HG03520 (cell line): ENCODE data around the gene PRUNE2.
"Not testable (repeated sequence)": the region's sequence is repeated elsewhere in the genome, so short reads cannot be mapped to it uniquely, and the experiment has no call there.

Source experiments
- ATAC-seq: cut with Tn5 transposase; IDR thresholded peaks from one replicate; pipeline ENCODE4 v1.9.1; 2021; ENCODE audit warnings: mild to moderate bottlenecking, moderate library complexity; ENCODE audit not compliant: unreplicated experiment

Gene PRUNE2

GRCh38 chr9:76667521-76667957 is 238.4 kb downstream of the PRUNE2 start:
- no peak for ATAC-seq

DNA sequence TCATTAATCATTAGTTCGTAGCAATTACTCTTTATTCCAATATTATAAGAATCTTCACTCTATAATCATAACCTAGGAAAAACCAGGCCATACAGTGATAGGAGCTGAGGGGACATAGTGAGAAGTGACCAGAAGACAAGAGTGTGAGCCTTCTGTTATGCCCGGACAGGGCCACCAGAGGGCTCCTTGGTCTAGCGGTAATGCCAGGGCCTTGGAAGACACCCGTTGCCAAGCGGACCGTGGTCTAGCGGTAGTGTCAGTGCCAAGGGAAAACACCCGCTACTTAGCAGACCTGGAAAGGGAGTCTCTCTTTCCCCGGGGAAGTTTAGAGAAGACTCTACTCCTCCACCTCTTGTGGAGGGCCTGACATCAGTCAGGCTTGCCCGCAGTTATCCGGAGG is 239.9 kb downstream of the PRUNE2 start:
- not testable (repeated sequence) for ATAC-seq

DNA sequence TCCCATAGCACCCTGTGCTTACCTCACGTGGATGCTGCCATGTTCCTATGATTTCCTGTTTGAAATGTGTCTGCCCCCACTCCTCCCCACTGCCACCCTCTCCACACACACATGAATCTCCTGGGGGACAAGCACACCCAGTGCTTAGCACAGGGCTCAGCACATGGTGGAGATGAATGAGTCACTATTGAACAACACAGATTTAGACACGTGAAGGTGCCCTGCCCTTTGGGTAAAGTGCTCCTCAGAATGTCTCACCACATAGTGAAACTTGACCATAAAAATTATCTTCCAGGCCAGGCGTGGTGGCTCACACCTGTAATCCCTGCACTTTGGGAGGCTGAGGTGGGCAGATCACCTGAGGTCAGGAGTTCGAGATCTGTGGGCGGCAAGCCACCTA is 240.5 kb downstream of the PRUNE2 start:
- ATAC-seq, result no peak

GRCh38 chr9:76664120-76664519 is 241.8 kb downstream of the PRUNE2 start:
- no peak for ATAC-seq

DNA sequence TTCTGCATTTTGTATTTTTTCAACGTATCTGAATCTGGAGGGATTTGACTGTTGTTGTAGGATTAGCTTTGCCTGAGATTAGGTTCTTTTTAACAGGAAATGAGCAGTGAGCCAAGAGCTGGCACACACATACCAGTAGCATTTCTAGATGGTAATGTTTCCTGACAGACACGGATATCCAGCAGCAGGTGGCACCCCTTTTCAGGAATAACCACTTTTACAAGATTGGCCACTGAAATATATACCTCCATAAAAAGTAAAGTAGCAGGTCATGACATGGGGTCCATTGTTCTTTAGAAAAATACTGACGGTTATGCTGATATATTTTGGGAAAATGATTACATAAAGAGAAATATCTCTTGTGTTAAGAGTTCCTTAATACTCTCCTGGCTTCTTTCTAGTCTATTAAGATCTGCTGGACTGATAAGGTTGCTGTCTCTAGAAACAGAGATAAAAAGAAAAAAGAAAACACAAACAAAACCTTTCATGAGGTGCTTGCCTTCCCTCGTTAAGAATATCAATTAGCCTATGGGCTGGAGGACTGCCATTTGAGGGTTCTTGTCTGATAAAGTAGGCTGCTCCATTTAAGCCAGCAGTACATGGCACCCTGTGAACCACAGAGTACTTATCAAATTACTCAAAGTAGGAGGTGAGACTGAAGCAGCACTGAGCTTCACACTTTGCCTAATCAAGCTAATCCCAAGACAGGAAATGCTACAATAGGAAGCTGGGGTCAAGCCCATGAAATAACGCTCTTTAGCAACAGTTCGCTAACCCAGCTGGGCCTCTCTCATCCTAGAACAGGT is 243.2 kb downstream of the PRUNE2 start:
- ATAC-seq, result no peak

- ATAC-seq, result peak; percentile 94
These were observed 247.2 kb downstream of the PRUNE2 start for GRCh38 chr9:76658510-76659231.

GRCh38 chr9:76657265-76657664 is 248.6 kb downstream of the PRUNE2 start:
- ATAC-seq, result no peak

DNA sequence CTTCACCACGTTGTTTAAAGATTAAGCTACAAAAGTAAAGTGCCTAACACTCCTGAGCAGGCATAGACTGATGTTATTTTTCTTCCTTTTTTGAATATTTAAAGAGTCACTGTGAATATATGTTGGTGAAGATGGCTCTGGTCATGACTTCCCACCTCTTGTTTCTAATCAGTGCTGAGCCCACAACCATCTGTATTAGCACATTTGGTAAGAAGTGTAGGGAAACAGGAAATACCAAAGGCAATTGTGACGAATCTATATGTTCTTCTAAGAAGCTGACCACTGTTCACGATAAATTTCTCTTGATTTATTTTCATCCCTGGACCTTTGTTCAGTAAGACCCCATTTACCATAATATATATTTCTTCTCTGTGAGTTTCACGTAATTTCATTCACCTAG is 249.9 kb downstream of the PRUNE2 start:
- ATAC-seq, result no peak

DNA sequence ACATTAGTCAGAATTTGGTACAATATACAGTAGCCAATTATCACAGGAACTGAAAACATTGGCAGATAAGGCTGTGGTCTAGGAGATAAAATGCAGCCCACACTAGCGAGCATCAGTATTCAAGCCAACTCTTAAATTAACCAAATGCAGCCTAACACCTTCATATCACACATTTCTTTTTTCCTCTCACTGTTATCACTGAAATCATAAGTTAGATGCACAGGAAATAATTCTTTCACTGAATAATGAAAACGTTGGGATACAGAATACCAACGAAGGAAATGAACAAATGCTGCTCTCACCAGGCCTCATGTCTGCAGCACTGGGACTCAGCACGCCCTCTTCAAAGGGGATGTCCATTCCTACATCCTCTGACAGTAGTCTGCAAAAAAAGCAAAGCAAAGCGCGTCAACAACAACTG is 250.8 kb downstream of the PRUNE2 start:
- no peak for ATAC-seq

GRCh38 chr9:76654575-76654974 is 251.3 kb downstream of the PRUNE2 start:
- ATAC-seq, result no peak

DNA sequence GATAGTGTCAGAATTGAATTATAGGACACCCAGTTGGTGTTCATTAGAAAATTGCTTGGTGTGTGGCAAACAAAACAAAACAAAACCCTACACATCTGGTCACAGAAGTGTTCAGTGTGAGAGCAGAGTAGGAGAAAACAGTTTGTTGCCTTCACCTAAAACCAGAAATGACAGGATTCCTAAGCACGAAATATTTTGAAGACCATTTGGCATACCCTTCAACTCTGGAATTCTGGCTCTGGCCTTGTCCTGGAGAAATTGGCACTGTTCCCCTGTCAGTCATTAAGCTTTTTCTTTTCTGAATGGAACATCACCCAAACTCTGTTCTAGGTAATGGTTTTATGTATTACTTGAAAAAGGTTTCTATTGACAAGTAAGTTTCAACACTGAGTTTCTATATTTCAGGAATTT is 251.9 kb downstream of the PRUNE2 start:
- ATAC-seq, result no peak

DNA sequence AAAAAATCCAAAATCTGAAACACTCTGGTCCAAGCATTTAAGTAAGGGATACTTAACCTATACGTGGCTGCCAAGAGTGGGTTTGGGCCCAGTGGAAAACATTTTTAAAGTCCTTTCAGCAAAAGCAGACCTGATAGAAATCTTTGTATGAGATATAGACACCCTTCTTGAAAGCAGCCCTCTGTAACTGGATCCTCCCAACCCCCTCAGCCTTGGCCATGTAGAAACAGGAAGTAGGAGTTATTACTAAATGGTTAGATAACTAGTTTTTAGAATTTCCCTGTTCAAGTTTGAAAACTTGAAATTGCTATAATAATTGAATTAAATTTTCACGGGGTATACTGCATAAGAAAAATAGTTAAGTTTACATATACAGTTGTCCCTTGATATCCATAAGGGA is 253.0 kb downstream of the PRUNE2 start:
- no peak for ATAC-seq

GRCh38 chr9:76651119-76651705 is 254.7 kb downstream of the PRUNE2 start:
- ATAC-seq, result no peak

- no peak for ATAC-seq
These were observed 255.2 kb downstream of the PRUNE2 start for GRCh38 chr9:76650692-76651091.

DNA sequence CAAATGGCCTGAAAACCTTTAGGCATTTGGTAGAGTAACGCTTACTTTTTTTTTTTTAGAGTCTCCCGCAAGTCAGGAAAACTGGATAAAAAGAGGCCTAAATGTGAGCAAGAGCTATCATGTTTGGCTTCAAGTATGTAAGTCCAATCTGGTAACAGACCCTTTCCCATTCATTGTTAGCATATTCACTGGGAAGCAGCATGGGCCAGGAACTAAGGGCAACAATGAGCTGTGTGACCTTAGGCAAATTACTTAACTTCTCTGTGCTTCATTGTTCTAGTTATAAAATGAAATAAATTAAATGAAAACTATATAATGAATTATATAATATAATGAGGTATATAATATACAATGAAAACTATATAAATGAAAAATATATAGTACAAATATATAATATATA is 256.0 kb downstream of the PRUNE2 start:
- ATAC-seq, result no peak

DNA sequence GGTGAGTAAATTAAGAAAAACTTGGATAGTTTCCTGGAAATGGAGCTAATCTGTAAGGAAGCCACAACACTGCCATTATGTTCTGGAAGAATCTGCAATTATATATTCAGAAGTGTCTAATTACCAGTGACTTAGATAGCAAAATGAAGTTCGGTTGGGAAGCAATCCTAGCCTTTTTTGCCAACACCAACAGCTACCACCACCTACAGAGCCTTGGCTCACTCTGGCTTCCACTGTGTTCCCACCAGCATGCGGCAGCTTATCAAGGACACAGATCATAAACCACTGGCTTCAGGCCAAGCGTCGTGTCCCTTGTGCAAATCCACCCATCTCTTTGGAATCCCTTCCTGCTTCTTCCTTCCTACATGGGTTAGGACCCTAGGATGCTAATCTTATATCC is 259.7 kb downstream of the PRUNE2 start:
- no peak for ATAC-seq

GRCh38 chr9:76644647-76645250 is 261.2 kb downstream of the PRUNE2 start:
- ATAC-seq, result no peak

DNA sequence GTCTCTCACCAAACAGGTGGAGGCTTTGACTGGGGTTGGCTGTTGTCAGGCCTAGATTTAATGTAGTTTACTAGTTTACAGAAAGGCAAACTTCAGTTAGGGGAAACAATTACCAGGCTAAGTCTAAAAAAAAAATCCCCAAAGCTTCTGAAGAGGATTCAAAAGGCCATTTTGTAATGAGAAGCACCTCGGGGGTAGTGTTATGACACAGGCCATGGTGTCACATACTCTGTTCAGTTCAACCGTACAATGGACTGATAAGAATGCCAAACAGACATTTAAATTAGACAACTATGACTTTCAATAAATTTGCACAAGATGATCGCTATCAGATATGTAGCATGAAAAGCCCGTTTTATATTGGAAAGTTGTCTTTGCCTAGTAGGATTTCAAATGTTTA is 261.7 kb downstream of the PRUNE2 start:
- peak; percentile 25 for ATAC-seq

DNA sequence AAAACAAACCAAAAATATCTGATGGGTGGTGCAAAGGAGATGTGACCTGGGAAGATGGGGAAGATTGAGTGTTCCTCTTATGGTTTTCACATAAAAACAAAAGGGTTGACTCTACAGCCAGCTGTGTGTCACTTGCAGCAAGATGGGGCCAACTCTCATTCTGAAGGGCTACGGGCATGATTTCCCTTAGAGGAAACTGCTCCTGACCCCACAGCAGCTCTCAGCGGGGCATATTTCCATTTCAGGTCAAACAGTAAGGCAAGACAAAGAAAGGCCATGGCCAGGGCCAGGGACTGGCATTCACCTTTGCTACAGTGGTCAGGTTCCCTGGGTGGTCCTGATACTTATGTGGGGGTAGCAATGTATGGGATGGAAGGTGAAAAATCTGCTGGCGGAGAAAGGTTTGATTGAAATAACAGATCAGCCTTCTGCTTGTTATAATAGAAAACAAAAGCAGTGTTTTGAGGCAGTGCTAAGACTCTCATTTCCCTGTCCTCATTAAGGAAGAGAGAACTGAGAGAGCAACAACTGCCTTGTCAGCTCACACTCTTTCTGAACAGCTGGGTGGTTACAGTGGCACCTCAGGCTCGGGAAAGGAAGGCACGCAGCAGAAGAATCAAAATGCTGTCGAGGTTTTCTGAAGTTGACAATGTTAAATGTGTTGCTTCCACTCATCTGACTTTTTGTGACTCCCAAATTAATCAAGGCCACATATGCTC is 262.4 kb downstream of the PRUNE2 start:
- peak; percentile 91 for ATAC-seq

DNA sequence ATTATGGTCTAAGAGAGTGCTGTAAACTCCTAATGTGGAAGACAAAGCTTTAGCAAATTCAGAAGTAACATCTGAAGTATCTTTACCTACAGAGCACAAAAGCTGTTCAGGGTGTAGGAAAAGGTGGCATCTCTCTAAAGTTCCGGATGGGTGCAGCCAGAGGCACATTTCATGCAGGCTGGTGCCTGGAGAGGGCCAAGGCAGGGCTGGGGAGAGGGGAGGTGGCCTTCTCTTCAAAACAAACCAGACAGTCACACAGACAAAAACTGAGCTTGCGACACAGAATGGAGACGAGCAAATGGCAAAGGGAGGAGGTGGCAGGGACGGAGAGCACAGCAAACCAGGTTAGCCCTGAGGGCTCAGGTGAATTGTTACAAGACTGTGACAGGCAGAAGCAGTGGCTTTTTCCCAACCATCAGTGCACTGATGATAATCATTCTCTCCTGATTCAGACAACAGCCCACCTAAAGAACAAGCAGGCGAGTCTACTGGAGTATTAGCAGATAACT is 263.2 kb downstream of the PRUNE2 start:
- ATAC-seq, result no peak

DNA sequence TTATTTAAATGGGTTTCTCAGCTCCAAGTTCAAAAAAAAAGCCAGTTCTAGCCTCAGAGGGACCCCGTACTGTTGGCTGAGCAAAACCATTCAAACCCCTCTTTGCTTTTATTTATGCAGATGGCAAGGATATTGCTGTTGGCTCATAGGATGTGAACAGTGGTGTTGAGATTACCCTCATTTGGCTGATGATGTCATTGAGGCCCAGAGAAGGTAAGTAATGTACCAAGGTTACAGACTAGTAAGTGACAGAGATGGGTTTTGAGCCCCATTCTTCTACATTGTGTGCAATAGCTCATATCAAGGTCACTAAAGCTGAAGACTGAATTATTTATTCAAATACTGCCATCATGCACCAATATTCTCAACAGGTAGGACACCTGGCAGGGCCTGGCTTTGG is 263.8 kb downstream of the PRUNE2 start:
- ATAC-seq, result no peak
